Measurements from ENCODE around the gene AMIGO3. TPM values are rescaled to one million over a fixed set of nuclear protein-coding genes. Genes with fewer than 3 reads are reported as not detected.

Gene AMIGO3
- polyA plus RNA-seq, 1 donor (not counting 4 experiments of a cell fraction or from before 2014, with no cell fraction given) = 0.03 TPM

DNA sequence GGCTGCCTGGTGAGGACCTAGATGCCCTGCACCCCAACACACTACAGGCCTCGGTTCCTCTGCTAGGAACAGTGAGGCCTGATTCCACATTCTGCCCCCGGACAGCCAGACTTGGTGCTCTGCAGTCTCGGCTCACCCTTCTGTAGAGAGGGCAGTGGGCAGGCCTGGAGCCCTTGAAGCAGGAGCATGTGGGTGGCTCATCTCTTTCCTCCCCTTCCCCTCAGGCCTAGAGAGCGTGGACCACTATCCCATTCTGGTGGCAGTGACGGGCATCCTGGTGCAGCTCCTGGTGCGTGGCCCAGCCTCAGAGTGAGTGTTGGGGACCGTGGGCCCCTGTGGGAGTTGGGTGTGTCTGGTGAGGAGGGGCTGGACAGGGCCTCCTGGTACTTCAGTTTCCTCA, 3.3 kb downstream of the AMIGO3 start:
- Histone ChIP-seq H3K79me2 (ENCODE audit: control insufficient read depth, insufficient read depth, low read length) (no peaks in the 10 kb centered on the region), H2AFZ (ENCODE audit: control insufficient read depth, low read length) (no peak overlapping the region), H3K4me3 (ENCODE audit: control insufficient read depth in 2 of 3, extremely low read depth in 1 of 3, insufficient read depth in 2 of 3, low read depth in 1 of 3, low read length in 3 of 3) (no peak overlapping the region), H3K9me3 (ENCODE audit: control insufficient read depth, low read depth, low read length) (no peaks in the 10 kb centered on the region), H3K27me3 (ENCODE audit: control insufficient read depth, extremely low read depth, insufficient read depth, low read length) (no peaks in the 10 kb centered on the region), H3K9me1 (ENCODE audit: control insufficient read depth, extremely low read depth, insufficient read depth, low read length) (no peaks in the 10 kb centered on the region), H3K4me2 (ENCODE audit: control insufficient read depth, extremely low read depth, insufficient read depth, low read depth, low read length) (no peak overlapping the region), H4K20me1 (ENCODE audit: control insufficient read depth, extremely low read depth, insufficient read depth, low read length) (peaks cover 14% of the 10 kb centered on the region), H3K27ac (ENCODE audit: control insufficient read depth, insufficient read depth, low read length) (no peak overlapping the region), H3K36me3 (ENCODE audit: control insufficient read depth in 2 of 2, extremely low read depth in 1 of 2, insufficient read depth in 2 of 2, low read length in 2 of 2) (peaks cover 8 to 25% of the 10 kb centered on the region in 2 experiments), H3K9ac (ENCODE audit: control insufficient read depth, extremely low read depth, insufficient read depth, low read length) (no peak overlapping the region), H3K4me1 (ENCODE audit: control insufficient read depth, extremely low read depth, insufficient read depth, low read length) (peaks cover 19% of the 10 kb centered on the region)
- no peak for DNase-seq (ENCODE audit: low read depth, low spot score)
- FAIRE-seq = no peak
- dilution Hi-C loops (cut with MboI; ENCODE audit: extremely low pct_ligation_motif_present, low sequenced_read_pairs) = no loop called here
- TF ChIP-seq, protein P1, sequence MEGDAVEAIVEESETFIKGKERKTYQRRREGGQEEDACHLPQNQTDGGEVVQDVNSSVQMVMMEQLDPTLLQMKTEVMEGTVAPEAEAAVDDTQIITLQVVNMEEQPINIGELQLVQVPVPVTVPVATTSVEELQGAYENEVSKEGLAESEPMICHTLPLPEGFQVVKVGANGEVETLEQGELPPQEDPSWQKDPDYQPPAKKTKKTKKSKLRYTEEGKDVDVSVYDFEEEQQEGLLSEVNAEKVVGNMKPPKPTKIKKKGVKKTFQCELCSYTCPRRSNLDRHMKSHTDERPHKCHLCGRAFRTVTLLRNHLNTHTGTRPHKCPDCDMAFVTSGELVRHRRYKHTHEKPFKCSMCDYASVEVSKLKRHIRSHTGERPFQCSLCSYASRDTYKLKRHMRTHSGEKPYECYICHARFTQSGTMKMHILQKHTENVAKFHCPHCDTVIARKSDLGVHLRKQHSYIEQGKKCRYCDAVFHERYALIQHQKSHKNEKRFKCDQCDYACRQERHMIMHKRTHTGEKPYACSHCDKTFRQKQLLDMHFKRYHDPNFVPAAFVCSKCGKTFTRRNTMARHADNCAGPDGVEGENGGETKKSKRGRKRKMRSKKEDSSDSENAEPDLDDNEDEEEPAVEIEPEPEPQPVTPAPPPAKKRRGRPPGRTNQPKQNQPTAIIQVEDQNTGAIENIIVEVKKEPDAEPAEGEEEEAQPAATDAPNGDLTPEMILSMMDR (optimal IDR thresholded peaks at IDR 0.05 in 1 of 3, IDR thresholded peaks at IDR 0.05 in 1 of 3, conservative IDR thresholded peaks at IDR 0.05 in 1 of 3; ENCODE audit: extremely low read depth in 1 of 3, insufficient read depth in 2 of 3, low read length in 3 of 3) = no peak
- TF ChIP-seq EZH2 (IDR thresholded peaks at IDR 0.05; ENCODE audit: low read length) = no peak

GRCh38 chr3:49715611-49716121, 3.8 kb downstream of the AMIGO3 start:
- no peak overlapping the region for H3K4me3 ChIP-seq (ENCODE audit: control insufficient read depth in 2 of 3, extremely low read depth in 1 of 3, insufficient read depth in 2 of 3, low read depth in 1 of 3, low read length in 3 of 3)
- DNase-seq (ENCODE audit: low read depth, low spot score) = no peak
- peaks cover 11% of the 10 kb centered on the region for H4K20me1 ChIP-seq (ENCODE audit: control insufficient read depth, extremely low read depth, insufficient read depth, low read length)
- H3K27me3 ChIP-seq (ENCODE audit: control insufficient read depth, extremely low read depth, insufficient read depth, low read length) = no peaks in the 10 kb centered on the region
- peaks cover 19% of the 10 kb centered on the region for H3K4me1 ChIP-seq (ENCODE audit: control insufficient read depth, extremely low read depth, insufficient read depth, low read length)
- no peak overlapping the region for H3K27ac ChIP-seq (ENCODE audit: control insufficient read depth, insufficient read depth, low read length)
- peaks cover 3 to 21% of the 10 kb centered on the region in 2 experiments for H3K36me3 ChIP-seq (ENCODE audit: control insufficient read depth in 2 of 2, extremely low read depth in 1 of 2, insufficient read depth in 2 of 2, low read length in 2 of 2)
- no peak overlapping the region for H2AFZ ChIP-seq (ENCODE audit: control insufficient read depth, low read length)
- TF ChIP-seq, protein P1 (optimal IDR thresholded peaks at IDR 0.05 in 1 of 3, IDR thresholded peaks at IDR 0.05 in 1 of 3, conservative IDR thresholded peaks at IDR 0.05 in 1 of 3; ENCODE audit: extremely low read depth in 1 of 3, insufficient read depth in 2 of 3, low read length in 3 of 3) = no peak
- no peak for TF ChIP-seq EZH2 (IDR thresholded peaks at IDR 0.05; ENCODE audit: low read length)
- dilution Hi-C loops (cut with MboI; ENCODE audit: extremely low pct_ligation_motif_present, low sequenced_read_pairs) = no loop called here
- H3K9ac ChIP-seq (ENCODE audit: control insufficient read depth, extremely low read depth, insufficient read depth, low read length) = no peak overlapping the region
- H3K9me1 ChIP-seq (ENCODE audit: control insufficient read depth, extremely low read depth, insufficient read depth, low read length) = no peaks in the 10 kb centered on the region
- H3K9me3 ChIP-seq (ENCODE audit: control insufficient read depth, low read depth, low read length) = no peaks in the 10 kb centered on the region
- H3K79me2 ChIP-seq (ENCODE audit: control insufficient read depth, insufficient read depth, low read length) = no peaks in the 10 kb centered on the region
- no peak overlapping the region for H3K4me2 ChIP-seq (ENCODE audit: control insufficient read depth, extremely low read depth, insufficient read depth, low read depth, low read length)
- FAIRE-seq = no peak
